ENCODE results near the gene COL25A1. TPM values are rescaled to one million over a fixed set of nuclear protein-coding genes. Genes with fewer than 3 reads are reported as not detected.

The COL25A1 gene
- polyA plus RNA-seq, 1 experiment = not detected

- ChIA-PET CTCF (no interaction called here), POLR2A (interaction anchor here (0.6 kb wide), 1 partner anchor 187 kb away, joined by 3 read pairs; no protein-coding TSS in a partner anchor)
- DNase-seq (ENCODE audit: low read depth) = no peak
- TF ChIP-seq CTCF (IDR thresholded peaks at IDR 0.05; ENCODE audit: insufficient read depth, low read depth, low read length) = no peak
- Histone ChIP-seq H3K27me3 (ENCODE audit: control insufficient read depth, insufficient read depth, low read length) (no peaks in the 10 kb centered on the region), H3K36me3 (ENCODE audit: control insufficient read depth, insufficient read depth, low read length) (no peaks in the 10 kb centered on the region), H3K4me3 (ENCODE audit: low read depth, low read length) (no peak overlapping the region)
Observed at GRCh38 chr4:108795733-108796132, 506.7 kb downstream of the COL25A1 start.

- no peak for TF ChIP-seq CTCF (IDR thresholded peaks at IDR 0.05; ENCODE audit: insufficient read depth, low read depth, low read length)
- no peak for DNase-seq (ENCODE audit: low read depth)
- H3K36me3 ChIP-seq (ENCODE audit: control insufficient read depth, insufficient read depth, low read length) = no peaks in the 10 kb centered on the region
- no peaks in the 10 kb centered on the region for H3K27me3 ChIP-seq (ENCODE audit: control insufficient read depth, insufficient read depth, low read length)
- no peak overlapping the region for H3K4me3 ChIP-seq (ENCODE audit: low read depth, low read length)
- ChIA-PET POLR2A (no interaction called here), CTCF (interaction anchor here (1.4 kb wide), 1 partner anchor 505 kb away, joined by 3 read pairs; no protein-coding TSS in a partner anchor)
Observed at GRCh38 chr4:108794136-108794535, 508.3 kb downstream of the COL25A1 start.

GRCh38 chr4:108793415-108793814 lies 509.0 kb downstream of the COL25A1 start:
- POLR2A ChIA-PET = no interaction called here
- Histone ChIP-seq H3K27me3 (ENCODE audit: control insufficient read depth, insufficient read depth, low read length) (no peaks in the 10 kb centered on the region), H3K36me3 (ENCODE audit: control insufficient read depth, insufficient read depth, low read length) (no peaks in the 10 kb centered on the region), H3K4me3 (ENCODE audit: low read depth, low read length) (no peak overlapping the region)
- no peak for DNase-seq (ENCODE audit: low read depth)
- CTCF ChIA-PET = interaction anchor here (1.4 kb wide), 1 partner anchor 506 kb away, joined by 3 read pairs; no protein-coding TSS in a partner anchor
- no peak for TF ChIP-seq CTCF (IDR thresholded peaks at IDR 0.05; ENCODE audit: insufficient read depth, low read depth, low read length)

- CTCF ChIA-PET = no interaction called here
Observed at GRCh38 chr4:108788731-108789130, 513.7 kb downstream of the COL25A1 start.

GRCh38 chr4:108787724-108788123 lies 514.7 kb downstream of the COL25A1 start:
- no peak for TF ChIP-seq CTCF (IDR thresholded peaks at IDR 0.05; ENCODE audit: insufficient read depth, low read depth, low read length)
- Histone ChIP-seq H3K4me3 (ENCODE audit: low read depth, low read length) (no peak overlapping the region), H3K36me3 (ENCODE audit: control insufficient read depth, insufficient read depth, low read length) (no peaks in the 10 kb centered on the region), H3K27me3 (ENCODE audit: control insufficient read depth, insufficient read depth, low read length) (no peaks in the 10 kb centered on the region)
- no peak for DNase-seq (ENCODE audit: low read depth)
- ChIA-PET CTCF (no interaction called here), POLR2A (no interaction called here)

More at GRCh38 chr4:108788731-108789130, 513.7 kb downstream of the COL25A1 start:
- Histone ChIP-seq H3K4me3 (ENCODE audit: low read depth, low read length) (no peak overlapping the region), H3K27me3 (ENCODE audit: control insufficient read depth, insufficient read depth, low read length) (no peaks in the 10 kb centered on the region), H3K36me3 (ENCODE audit: control insufficient read depth, insufficient read depth, low read length) (no peaks in the 10 kb centered on the region)
- TF ChIP-seq CTCF (IDR thresholded peaks at IDR 0.05; ENCODE audit: insufficient read depth, low read depth, low read length) = no peak
- POLR2A ChIA-PET = no interaction called here
- DNase-seq (ENCODE audit: low read depth) = no peak

Data from BJ (cell line).